PFSK-1 (cell line): ENCODE results near the gene FYB2.

ENCODE experiments used
- FOXP2 ChIP-seq: optimal IDR thresholded peaks from 2 replicates; pipeline ENCODE3; 2011; ENCODE audit warnings: borderline replicate concordance, control low read depth, inconsistent platforms; ENCODE audit not compliant: insufficient read depth; ENCODE audit errors: extremely low read length, extremely low read depth
- POLR2AphosphoS5 ChIP-seq: IDR thresholded peaks from 2 replicates; pipeline ENCODE4 v1.6.1; 2012; ENCODE audit warnings: low read depth, mild to moderate bottlenecking, control low read depth, low read length, moderate library complexity
- SIN3A ChIP-seq: IDR thresholded peaks from 2 replicates; pipeline ENCODE4 v1.6.1; 2012; ENCODE audit warnings: mild to moderate bottlenecking, low read length, moderate library complexity, borderline replicate concordance; ENCODE audit not compliant: insufficient read depth
- TAF1 ChIP-seq: IDR thresholded peaks from 2 replicates; pipeline ENCODE4 v1.6.1; 2012; ENCODE audit warnings: low read length, control low read depth, borderline replicate concordance; ENCODE audit not compliant: insufficient read depth
- TF ChIP-seq, protein P1 (sequence below), 2 experiments: IDR thresholded peaks; 2 replicates each; pipeline versions ENCODE4 v1.6.1 to v1.8.0; 2011 to 2012; ENCODE audit warnings: low read depth in 2 of 2, low read length in 2 of 2, control low read depth in 1 of 2, inconsistent platforms in 1 of 2, mild to moderate bottlenecking in 1 of 2, moderate library complexity in 1 of 2; ENCODE audit not compliant: insufficient read depth in 1 of 2

FYB2 gene

DNA sequence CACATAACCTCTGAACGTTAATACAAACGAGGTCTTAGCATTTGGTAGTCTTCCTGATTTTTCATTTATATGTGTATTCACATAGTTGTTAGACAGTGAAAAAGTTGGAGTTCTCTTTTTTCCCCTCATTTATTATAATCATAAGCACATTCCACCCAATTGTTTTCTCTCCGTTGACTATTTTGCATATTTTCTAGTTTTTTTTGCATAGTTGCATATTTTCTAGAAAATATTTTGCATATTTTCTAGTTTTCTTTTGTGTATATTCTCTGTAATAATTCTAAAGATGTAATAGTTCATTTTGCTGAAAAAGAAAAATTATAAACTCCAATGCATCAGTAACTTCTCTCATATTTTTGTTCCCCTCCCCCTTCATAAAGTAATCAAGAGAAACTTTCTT, 47.5 kb downstream of the FYB2 start:
- TF ChIP-seq SIN3A (no peak), FOXP2 (no peak), TAF1 (no peak), POLR2AphosphoS5 (no peak)
- TF ChIP-seq, protein P1, sequence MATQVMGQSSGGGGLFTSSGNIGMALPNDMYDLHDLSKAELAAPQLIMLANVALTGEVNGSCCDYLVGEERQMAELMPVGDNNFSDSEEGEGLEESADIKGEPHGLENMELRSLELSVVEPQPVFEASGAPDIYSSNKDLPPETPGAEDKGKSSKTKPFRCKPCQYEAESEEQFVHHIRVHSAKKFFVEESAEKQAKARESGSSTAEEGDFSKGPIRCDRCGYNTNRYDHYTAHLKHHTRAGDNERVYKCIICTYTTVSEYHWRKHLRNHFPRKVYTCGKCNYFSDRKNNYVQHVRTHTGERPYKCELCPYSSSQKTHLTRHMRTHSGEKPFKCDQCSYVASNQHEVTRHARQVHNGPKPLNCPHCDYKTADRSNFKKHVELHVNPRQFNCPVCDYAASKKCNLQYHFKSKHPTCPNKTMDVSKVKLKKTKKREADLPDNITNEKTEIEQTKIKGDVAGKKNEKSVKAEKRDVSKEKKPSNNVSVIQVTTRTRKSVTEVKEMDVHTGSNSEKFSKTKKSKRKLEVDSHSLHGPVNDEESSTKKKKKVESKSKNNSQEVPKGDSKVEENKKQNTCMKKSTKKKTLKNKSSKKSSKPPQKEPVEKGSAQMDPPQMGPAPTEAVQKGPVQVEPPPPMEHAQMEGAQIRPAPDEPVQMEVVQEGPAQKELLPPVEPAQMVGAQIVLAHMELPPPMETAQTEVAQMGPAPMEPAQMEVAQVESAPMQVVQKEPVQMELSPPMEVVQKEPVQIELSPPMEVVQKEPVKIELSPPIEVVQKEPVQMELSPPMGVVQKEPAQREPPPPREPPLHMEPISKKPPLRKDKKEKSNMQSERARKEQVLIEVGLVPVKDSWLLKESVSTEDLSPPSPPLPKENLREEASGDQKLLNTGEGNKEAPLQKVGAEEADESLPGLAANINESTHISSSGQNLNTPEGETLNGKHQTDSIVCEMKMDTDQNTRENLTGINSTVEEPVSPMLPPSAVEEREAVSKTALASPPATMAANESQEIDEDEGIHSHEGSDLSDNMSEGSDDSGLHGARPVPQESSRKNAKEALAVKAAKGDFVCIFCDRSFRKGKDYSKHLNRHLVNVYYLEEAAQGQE (IDR thresholded peaks at IDR 0.05; ENCODE audit: insufficient read depth in 1 of 2, low read depth in 2 of 2, low read length in 2 of 2) = no peak

- no peak for TF ChIP-seq POLR2AphosphoS5
- TF ChIP-seq FOXP2 = no peak
- TF ChIP-seq TAF1 = no peak
- no peak for TF ChIP-seq SIN3A
- TF ChIP-seq, protein P1 (IDR thresholded peaks at IDR 0.05; ENCODE audit: insufficient read depth in 1 of 2, low read depth in 2 of 2, low read length in 2 of 2) = no peak
Observed at GRCh38 chr1:56758794-56759193, 60.4 kb downstream of the FYB2 start.

DNA sequence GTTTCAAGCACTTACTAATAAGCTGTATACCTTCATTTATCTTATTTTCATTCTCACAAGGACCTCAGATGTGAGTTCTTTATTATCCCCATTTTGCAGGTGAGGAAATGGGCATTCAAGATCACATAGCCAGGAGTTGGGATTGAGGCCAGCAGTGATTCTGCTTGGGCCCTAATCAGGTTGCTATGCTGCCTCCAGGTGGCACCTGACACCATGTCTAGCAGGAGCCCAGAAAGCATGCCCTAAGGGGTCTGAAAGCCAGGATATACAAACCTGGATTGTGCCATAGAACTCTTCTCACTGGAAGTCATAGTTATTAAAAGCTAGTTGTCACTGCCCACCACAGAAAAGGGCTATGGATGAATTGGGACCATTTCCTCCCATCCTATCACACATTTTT, 61.1 kb downstream of the FYB2 start:
- TF ChIP-seq SIN3A (no peak), FOXP2 (no peak), TAF1 (no peak), POLR2AphosphoS5 (no peak)
- TF ChIP-seq, protein P1 (IDR thresholded peaks at IDR 0.05; ENCODE audit: insufficient read depth in 1 of 2, low read depth in 2 of 2, low read length in 2 of 2) = no peak

GRCh38 chr1:56755911-56756310, 63.3 kb downstream of the FYB2 start:
- no peak for TF ChIP-seq FOXP2
- TF ChIP-seq TAF1 = no peak

GRCh38 chr1:56754708-56755479, 64.3 kb downstream of the FYB2 start:
- no peak for TF ChIP-seq POLR2AphosphoS5
- no peak for TF ChIP-seq FOXP2
- no peak for TF ChIP-seq SIN3A
- TF ChIP-seq, protein P1 (IDR thresholded peaks at IDR 0.05; ENCODE audit: insufficient read depth in 1 of 2, low read depth in 2 of 2, low read length in 2 of 2) = no peak
- TF ChIP-seq TAF1 = no peak
